Transverse colon (tissue), 4 donors: ENCODE data around the gene PANX2. TPM values are rescaled to one million over a fixed set of nuclear protein-coding genes. Genes with fewer than 3 reads are reported as not detected.
A peak's percentile ranks its signal among the peaks of the same experiment; 100 is the strongest.

Source experiments
- DNase-seq: peaks from one replicate; pipeline ENCODE4 v3.0.0-alpha.2; 2019
- H3K27ac ChIP-seq, 4 donors: fragments of 200-600 bp; sonication (generic); 2 replicates each; pipeline ENCODE4 v1.5.1; 2016 to 2018; ENCODE audit warnings: inconsistent platforms in 4 of 4
- H3K27me3 ChIP-seq: fragments of 200-600 bp; sonication (generic); 2 replicates; pipeline ENCODE4 v1.5.1; 2017; ENCODE audit warnings: inconsistent platforms
- H3K36me3 ChIP-seq, 4 donors: fragments of 200-600 bp; sonication (generic); 2 replicates each; pipeline ENCODE4 v1.5.1; 2017 to 2019; ENCODE audit warnings: inconsistent platforms in 4 of 4
- H3K4me1 ChIP-seq, 4 donors: fragments of 200-600 bp; sonication (generic); 2 replicates each; pipeline ENCODE4 v1.5.1; 2017 to 2020; ENCODE audit warnings: inconsistent platforms in 4 of 4
- H3K4me3 ChIP-seq, 4 donors: fragments of 200-600 bp; sonication (generic); 1 replicate in 1 of 4; 2 replicates in 3 of 4; pipeline versions ENCODE4 v1.5.1 to v1.6.1; 2017 to 2019; ENCODE audit warnings: inconsistent platforms in 4 of 4
- H3K9me3 ChIP-seq, 2 donors: fragments of 200-600 bp; sonication (generic); 2 replicates each; pipeline ENCODE4 v1.5.1; 2017 to 2019; ENCODE audit warnings: inconsistent platforms in 2 of 2
- CTCF ChIP-seq, 5 experiments: fragments of 200-600 bp in 3 of 5; fragments of 450-650 bp in 2 of 5; sonication (generic) in 3 of 5; IDR thresholded peaks; 1 replicate in 2 of 5; 2 replicates in 3 of 5; pipeline ENCODE4 v1.5.1; 2016 to 2017; ENCODE audit warnings: antibody characterized with exemption in 5 of 5, inconsistent platforms in 3 of 5, mild to moderate bottlenecking in 2 of 5, moderate library complexity in 1 of 5
- EP300 ChIP-seq: sonication (generic); formaldehyde crosslinking; IDR thresholded peaks from one replicate; pipeline ENCODE4 v1.6.1; 2017; ENCODE audit warnings: antibody characterized with exemption, low read depth
- POLR2A ChIP-seq: fragments of 450-650 bp; IDR thresholded peaks from one replicate; pipeline ENCODE4 v1.6.1; 2016; ENCODE audit warnings: antibody characterized with exemption, mild to moderate bottlenecking, moderate library complexity
- POLR2AphosphoS5 ChIP-seq, 3 donors: sonication (generic); formaldehyde crosslinking; IDR thresholded peaks; one replicate each; pipeline ENCODE4 v1.6.1; 2016; ENCODE audit warnings: antibody characterized with exemption in 3 of 3
- WGBS, 2 donors: methylation state at CpG; one replicate each; pipeline ENCODE4 v1.1.5; 2018; ENCODE audit warnings: low coverage in 1 of 2; 5-methylcytosine and 5-hydroxymethylcytosine counted together
- in situ Hi-C, 4 donors: fragments of 200-750 bp; cut with MboI; loops; one replicate each; pipeline versions ENCODE4 v1.15.0 to v1.15.1; 2017; ENCODE audit warnings: low sequenced_read_pairs in 3 of 4, low pct_ligation_motif_present in 1 of 4, low pct_unique_long_range_greater_than_20kb in 1 of 4
- intact Hi-C: fragments of 100-400 bp; cut with DNase I; formaldehyde crosslinking; loops from one replicate; pipeline ENCODE4 v1.15.1; 2023; ENCODE audit warnings: low total_unique reads
- total RNA-seq, 4 donors: library from RNA; depleted of rRNA; stranded (reverse); fragments of >200 nt; gene quantifications; one replicate each; pipeline ENCODE4 v1.1.0, GENCODE V29; 2016

Gene PANX2
- total RNA-seq, 4 donors from 2014 or later, result 0.32 TPM; not detected in 3

DNA sequence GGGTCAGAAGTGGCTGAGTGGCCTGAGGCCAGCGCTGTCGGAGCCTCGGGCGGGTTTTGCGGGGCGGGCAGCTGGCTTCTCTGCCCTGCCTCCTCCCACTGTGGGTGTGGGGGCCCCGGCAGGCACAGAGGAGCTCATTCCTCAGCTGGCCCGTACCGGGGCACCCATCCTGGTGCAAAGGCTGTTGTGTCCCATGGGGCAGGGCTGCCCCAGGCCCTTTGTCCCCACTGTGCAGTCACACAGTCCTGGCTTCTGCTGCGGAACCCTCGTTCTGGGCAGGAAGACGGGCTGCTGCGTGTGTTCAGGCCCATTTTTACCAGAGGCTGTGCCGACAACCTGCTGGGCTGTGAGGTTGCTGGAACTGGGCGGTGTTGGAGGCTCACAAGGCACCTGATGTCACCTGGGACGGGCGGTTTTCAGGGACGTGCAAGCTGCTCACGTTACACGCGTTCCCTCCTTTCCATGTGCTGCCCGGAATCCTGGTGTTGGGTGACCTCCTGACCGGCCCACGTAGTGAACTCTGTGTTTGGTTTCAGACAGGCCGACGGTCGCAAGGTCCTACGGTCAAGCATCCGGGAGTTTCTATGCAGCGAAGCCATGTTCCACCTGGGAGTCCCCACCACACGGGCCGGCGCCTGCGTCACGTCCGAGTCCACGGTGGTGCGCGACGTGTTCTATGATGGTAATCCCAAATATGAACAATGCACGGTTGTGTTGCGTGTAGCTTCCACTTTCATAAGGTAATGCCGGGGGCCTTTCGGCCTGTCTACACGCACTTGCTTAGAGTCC, 35.4 kb downstream of the PANX2 start:
- peaks cover 0 to 8% (median 2%) of the 10 kb centered on the region in 4 donors for H3K36me3 ChIP-seq
- no peak for DNase-seq
- H3K27me3 ChIP-seq, result no peaks in the 10 kb centered on the region
- no peak for TF ChIP-seq EP300
- no peak for TF ChIP-seq CTCF (IDR thresholded peaks at IDR 0.05)
- TF ChIP-seq POLR2A, result no peak
- no peak for TF ChIP-seq POLR2AphosphoS5 (IDR thresholded peaks at IDR 0.05)
- in situ Hi-C loops (loop anchor here in 1 of 4 donors (10.0 kb wide), 1 partner anchor 61 kb away; no protein-coding TSS in a partner anchor), intact Hi-C loops (no loop called here)
- no peak overlapping the region for H3K4me3 ChIP-seq
- H3K4me1 ChIP-seq, result peaks cover 9 to 18% (median 12%) of the 10 kb centered on the region in 4 donors
- WGBS, 2 donors, result 80 to 95% methylated on average over 3 to 45 of the region's 45 CpGs
- no peak overlapping the region for H3K27ac ChIP-seq
- no peaks in the 10 kb centered on the region for H3K9me3 ChIP-seq

- peak; percentile 16 to 28 (median 18) for TF ChIP-seq CTCF (IDR thresholded peaks at IDR 0.05)
- TF ChIP-seq POLR2A, result no peak
- WGBS, 2 donors, result 54% methylated on average over 10 of the region's 10 CpGs; no CpG with 5 or more reads in 1 of the 2 donors
- Histone ChIP-seq H3K9me3 (no peaks in the 10 kb centered on the region), H3K4me3 (no peak overlapping the region), H3K36me3 (peaks cover 0 to 11% (median 2%) of the 10 kb centered on the region in 4 donors), H3K27ac (no peak overlapping the region), H3K27me3 (no peaks in the 10 kb centered on the region), H3K4me1 (peaks cover 8 to 15% (median 11%) of the 10 kb centered on the region in 4 donors)
- in situ Hi-C loops (loop anchor here in 1 of 4 donors (10.0 kb wide), 1 partner anchor 62 kb away; no protein-coding TSS in a partner anchor), intact Hi-C loops (no loop called here)
- DNase-seq, result peak; percentile 29
Measured at GRCh38 chr22:50206599-50206998, 36.1 kb downstream of the PANX2 start.

DNA sequence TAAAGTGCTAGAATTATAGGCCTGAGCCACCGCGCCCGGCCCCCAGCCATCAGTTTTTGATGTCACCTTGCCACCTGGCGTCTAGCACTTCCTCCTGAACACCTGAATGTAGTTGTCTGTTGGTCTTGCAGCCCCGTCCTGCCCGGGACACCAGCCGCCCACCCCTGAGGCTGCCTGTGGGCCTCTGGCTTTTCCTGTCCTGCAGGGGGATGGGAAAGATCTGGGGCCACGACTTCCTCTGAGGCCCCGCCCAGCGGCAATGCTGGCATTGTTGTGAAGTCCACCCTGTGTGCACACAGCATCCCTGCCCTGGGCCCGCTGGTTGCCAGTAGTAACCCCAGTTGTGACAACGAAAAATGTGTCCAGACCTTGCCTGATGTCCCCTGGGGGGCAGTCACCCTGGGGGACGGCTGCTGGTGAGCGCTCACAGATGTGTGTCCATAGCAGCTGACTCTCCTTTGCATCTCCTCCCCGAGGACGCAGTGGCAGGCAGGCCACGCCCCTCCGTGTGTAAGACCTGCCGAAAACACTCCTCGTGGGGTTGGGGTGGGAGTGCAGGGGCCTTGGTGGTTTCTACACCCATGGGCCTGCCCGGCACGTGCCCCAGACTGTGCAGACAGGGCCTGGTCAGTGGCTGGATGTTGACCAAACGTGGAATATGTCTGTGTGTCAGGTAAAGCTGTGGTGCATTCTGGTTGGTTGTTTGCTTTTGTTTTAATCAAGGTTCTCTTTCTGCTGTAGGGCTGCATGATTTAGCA, 37.0 kb downstream of the PANX2 start:
- peaks cover 0 to 15% (median 2%) of the 10 kb centered on the region in 4 donors for H3K36me3 ChIP-seq
- peak; percentile 8 for DNase-seq
- no peak overlapping the region for H3K27ac ChIP-seq
- H3K4me1 ChIP-seq, result peaks cover 0 to 7% (median 2%) of the 10 kb centered on the region in 4 donors
- TF ChIP-seq POLR2AphosphoS5 (IDR thresholded peaks at IDR 0.05) (no peak), POLR2A (no peak), CTCF (IDR thresholded peaks at IDR 0.05) (no peak), EP300 (no peak)
- H3K9me3 ChIP-seq, result no peaks in the 10 kb centered on the region
- in situ Hi-C loops (loop anchor here in 1 of 4 donors (10.0 kb wide), 1 partner anchor 63 kb away; no protein-coding TSS in a partner anchor), intact Hi-C loops (no loop called here)
- H3K4me3 ChIP-seq, result no peak overlapping the region
- no peaks in the 10 kb centered on the region for H3K27me3 ChIP-seq
- 72% methylated on average over 22 of the region's 23 CpGs; no CpG with 5 or more reads in 1 of the 2 donors for WGBS, 2 donors

- TF ChIP-seq CTCF (IDR thresholded peaks at IDR 0.05) (no peak), POLR2A (no peak), POLR2AphosphoS5 (IDR thresholded peaks at IDR 0.05) (no peak), EP300 (no peak)
- Histone ChIP-seq H3K36me3 (peaks cover 0 to 19% (median 2%) of the 10 kb centered on the region in 4 donors), H3K27me3 (no peaks in the 10 kb centered on the region), H3K27ac (no peak overlapping the region), H3K4me1 (peaks cover 0 to 7% (median 1%) of the 10 kb centered on the region in 4 donors), H3K9me3 (no peaks in the 10 kb centered on the region), H3K4me3 (no peak overlapping the region)
- WGBS, 2 donors, result 86 to 90% methylated on average over 3 to 22 of the region's 22 CpGs
- intact Hi-C loops, result no loop called here
- in situ Hi-C loops, result loop anchor here in 1 of 4 donors (10.0 kb wide), 1 partner anchor 64 kb away; no protein-coding TSS in a partner anchor
- DNase-seq, result no peak
Measured at GRCh38 chr22:50208430-50208938, 38.0 kb downstream of the PANX2 start.
